SK-N-MC (cell line): ENCODE measurements around the gene WIF1.

Source experiments
- EZH2 ChIP-seq: fragments of 200-600 bp; sonication (generic); IDR thresholded peaks from one replicate; pipeline ENCODE4 v1.6.1; 2017; ENCODE audit warnings: antibody characterized with exemption
- POLR2AphosphoS5 ChIP-seq: IDR thresholded peaks from 2 replicates; pipeline ENCODE4 v1.6.1; 2012; ENCODE audit warnings: mild to moderate bottlenecking, low read depth, low read length, borderline replicate concordance

- TF ChIP-seq POLR2AphosphoS5 = no peak
- TF ChIP-seq EZH2 = no peak
Measured at GRCh38 chr12:65106948-65107347, 14.2 kb downstream of the WIF1 start.
